GM21825 (cell line): Measurements from ENCODE around the gene SHLD3.
"Not testable (repeated sequence)": the region's sequence is repeated elsewhere in the genome, so short reads cannot be mapped to it uniquely, and the experiment has no call there.

Experiments
- ATAC-seq: cut with Tn5 transposase; IDR thresholded peaks from one replicate; pipeline ENCODE4 v1.9.1; 2021; ENCODE audit warnings: mild to moderate bottlenecking, moderate library complexity; ENCODE audit not compliant: unreplicated experiment

Gene SHLD3

DNA sequence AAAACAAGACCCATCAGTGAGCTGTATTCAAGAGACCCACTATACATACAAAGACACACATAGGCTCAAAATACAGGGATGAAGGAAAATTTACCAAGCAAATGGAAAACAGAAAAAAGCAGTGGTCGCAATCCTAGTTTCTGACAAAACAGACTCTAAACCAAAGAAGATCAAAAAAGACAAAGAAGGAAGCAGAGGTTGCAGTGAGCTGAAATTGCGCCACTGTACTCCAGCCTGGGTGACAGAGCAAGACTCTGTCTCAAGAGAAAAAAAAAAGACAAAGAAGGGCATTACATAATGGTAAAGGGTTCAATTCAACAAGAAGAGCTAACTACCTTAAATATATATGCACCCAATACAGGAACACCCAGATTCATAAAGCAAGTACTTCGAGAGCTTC lies 51.2 kb downstream of the SHLD3 start:
- not testable (repeated sequence) for ATAC-seq
